ENCODE results near the gene LDLRAD4.

The LDLRAD4 gene

GRCh38 chr18:13566941-13567746 is 348.6 kb downstream of the LDLRAD4 start:
- DNase-seq: no peak

- no peak for DNase-seq
Measured at GRCh38 chr18:13568443-13569392, 350.2 kb downstream of the LDLRAD4 start.

GRCh38 chr18:13570216-13570615 is 351.7 kb downstream of the LDLRAD4 start:
- DNase-seq: no peak

GRCh38 chr18:13570856-13571495 is 352.4 kb downstream of the LDLRAD4 start:
- no peak for DNase-seq

GRCh38 chr18:13572148-13572547 is 353.6 kb downstream of the LDLRAD4 start:
- no peak for DNase-seq

- no peak for DNase-seq
Measured at GRCh38 chr18:13572721-13573120, 354.2 kb downstream of the LDLRAD4 start.

- DNase-seq: no peak
Measured at GRCh38 chr18:13573750-13574149, 355.2 kb downstream of the LDLRAD4 start.

GRCh38 chr18:13574355-13574754 is 355.8 kb downstream of the LDLRAD4 start:
- no peak for DNase-seq

GRCh38 chr18:13574761-13575160 is 356.2 kb downstream of the LDLRAD4 start:
- DNase-seq: no peak

- no peak for DNase-seq
Measured at GRCh38 chr18:13576598-13576997, 358.0 kb downstream of the LDLRAD4 start.

- DNase-seq: no peak
Measured at GRCh38 chr18:13577091-13577697, 358.6 kb downstream of the LDLRAD4 start.

- no peak for DNase-seq
Measured at GRCh38 chr18:13577781-13578180, 359.2 kb downstream of the LDLRAD4 start.

GRCh38 chr18:13578400-13578799 is 359.8 kb downstream of the LDLRAD4 start:
- DNase-seq: no peak

- no peak for DNase-seq
Measured at GRCh38 chr18:13579874-13580273, 361.3 kb downstream of the LDLRAD4 start.

- no peak for DNase-seq
Measured at GRCh38 chr18:13580351-13580750, 361.8 kb downstream of the LDLRAD4 start.

- DNase-seq: no peak
Measured at GRCh38 chr18:13580991-13581390, 362.4 kb downstream of the LDLRAD4 start.

GRCh38 chr18:13581496-13582177 is 363.1 kb downstream of the LDLRAD4 start:
- DNase-seq: no peak

- DNase-seq: no peak
Measured at GRCh38 chr18:13582178-13582670, 363.7 kb downstream of the LDLRAD4 start.

- no peak for DNase-seq
Measured at GRCh38 chr18:13583576-13584550, 365.3 kb downstream of the LDLRAD4 start.

GRCh38 chr18:13584825-13585224 is 366.3 kb downstream of the LDLRAD4 start:
- no peak for DNase-seq

Data from NCI-H2171 treated with DMSO at 0.1 percent for 48 hours (cell line).